H1 (cell line): ENCODE measurements around the gene ARHGAP18. TPM values are rescaled to one million over a fixed set of nuclear protein-coding genes. Genes with fewer than 3 reads are reported as not detected.

Experiments
- CTCF ChIA-PET: fragments of 300-600 bp; sonication (Branson Sonifier 250); formaldehyde crosslinking; loops from one replicate; lab custom pipeline; 2021; ENCODE audit not compliant: partially characterized antibody; lab: Charles Lee
- POLR2A ChIA-PET: fragments of 300-600 bp; sonication (Branson Sonifier 250); formaldehyde crosslinking; loops from one replicate; lab custom pipeline; 2021; ENCODE audit warnings: inconsistent platforms; ENCODE audit not compliant: partially characterized antibody; lab: Charles Lee
- DNase-seq, 2 experiments: peaks; one replicate each; pipeline versions ENCODE4 v3.0.0 to v3.0.0-alpha.2; 2010 to 2022; ENCODE audit warnings: low spot score in 2 of 2, low read depth in 1 of 2, mixed read lengths in 1 of 2
- FAIRE-seq: peaks from 2 replicates; lab custom pipeline; 2011; peaks lifted over from hg19 to GRCh38; lab: Jason Lieb, UNC
- H2AFZ ChIP-seq: 2 replicates; pipeline ENCODE4 v1.8.1; 2012; ENCODE audit warnings: low read length, inconsistent platforms
- H2AK5ac ChIP-seq: 2 replicates; pipeline ENCODE4 v1.6.1; 2013; ENCODE audit warnings: low read depth, low read length
- H2BK120ac ChIP-seq: replicated peaks from 2 replicates; pipeline ENCODE3; 2013; ENCODE audit warnings: low read depth, low read length, inconsistent platforms
- H2BK12ac ChIP-seq: 2 replicates; pipeline ENCODE4 v1.6.1; 2013; ENCODE audit warnings: low read depth, low read length
- H2BK15ac ChIP-seq: 2 replicates; pipeline ENCODE4 v1.6.1; 2013; ENCODE audit warnings: low read length
- H2BK20ac ChIP-seq: 2 replicates; pipeline ENCODE4 v1.6.1; 2013; ENCODE audit warnings: low read length
- H2BK5ac ChIP-seq: 2 replicates; pipeline ENCODE4 v1.6.1; 2013; ENCODE audit warnings: low read depth, low read length
- H3K14ac ChIP-seq: 2 replicates; pipeline ENCODE4 v1.6.1; 2013; ENCODE audit warnings: inconsistent platforms; ENCODE audit not compliant: insufficient read length
- H3K18ac ChIP-seq: 2 replicates; pipeline ENCODE4 v1.6.1; 2013; ENCODE audit warnings: low read length; ENCODE audit errors: extremely low read depth
- H3K23ac ChIP-seq: 2 replicates; pipeline ENCODE4 v1.6.1; 2013; ENCODE audit warnings: inconsistent platforms; ENCODE audit not compliant: insufficient read length
- H3K23me2 ChIP-seq: 2 replicates; pipeline ENCODE4 v1.6.1; 2013; ENCODE audit warnings: low read depth, low read length
- H3K27ac ChIP-seq: 2 replicates; pipeline ENCODE4 v1.6.1; 2011; ENCODE audit warnings: low read depth, low read length, inconsistent platforms
- H3K27me3 ChIP-seq, 4 experiments: replicated peaks in 1 of 4; 1 replicate in 1 of 4; 2 replicates in 3 of 4; pipeline versions ENCODE4 v1.6.1 to v1.8.1; 2011 to 2013; ENCODE audit warnings: low read length in 3 of 4, mild to moderate bottlenecking in 3 of 4, inconsistent platforms in 2 of 4, mixed read lengths in 2 of 4, moderate library complexity in 1 of 4; ENCODE audit not compliant: control insufficient read depth in 3 of 4, insufficient read depth in 3 of 4; ENCODE audit errors: extremely low read depth in 1 of 4
- H3K36me3 ChIP-seq, 4 experiments: 2 replicates each; pipeline versions ENCODE4 v1.6.1 to v1.8.1; 2011 to 2013; ENCODE audit warnings: mild to moderate bottlenecking in 4 of 4, low read length in 3 of 4, moderate library complexity in 2 of 4, control low read depth in 1 of 4, inconsistent platforms in 1 of 4; ENCODE audit not compliant: insufficient read depth in 4 of 4, control insufficient read depth in 2 of 4
- H3K4ac ChIP-seq: replicated peaks from 2 replicates; pipeline ENCODE3; 2013; ENCODE audit warnings: low read length, low read depth, mixed read lengths, inconsistent platforms; ENCODE audit not compliant: insufficient read length
- H3K4me1 ChIP-seq, 4 experiments: replicated peaks in 1 of 4; 1 replicate in 1 of 4; 2 replicates in 3 of 4; pipeline versions ENCODE4 v1.6.1 to v1.8.1; 2011 to 2013; ENCODE audit warnings: low read length in 3 of 4, inconsistent platforms in 2 of 4, mixed read lengths in 1 of 4; ENCODE audit not compliant: insufficient read depth in 4 of 4, control insufficient read depth in 3 of 4
- H3K4me2 ChIP-seq, 2 experiments: 2 replicates each; pipeline versions ENCODE4 v1.6.1 to v1.8.1; 2011 to 2013; ENCODE audit warnings: low read depth in 2 of 2, low read length in 2 of 2, control low read depth in 1 of 2, inconsistent platforms in 1 of 2, mild to moderate bottlenecking in 1 of 2; ENCODE audit not compliant: insufficient read depth in 1 of 2
- H3K4me3 ChIP-seq, 4 experiments: fragments of 200-600, 300-600 bp in 1 of 4; sonication (generic), shearing (Covaris generic), sonication (Bioruptor Twin) in 1 of 4; 2 replicates each; pipeline versions ENCODE4 v1.5.1 to v1.8.1; 2011 to 2016; ENCODE audit warnings: low read length in 4 of 4, low read depth in 3 of 4, control low read depth in 2 of 4, inconsistent platforms in 2 of 4, mild to moderate bottlenecking in 2 of 4, mixed read lengths in 1 of 4, moderate library complexity in 1 of 4; ENCODE audit not compliant: insufficient read depth in 2 of 4; ENCODE audit errors: extremely low read depth in 1 of 4
- H3K56ac ChIP-seq: replicated peaks from 2 replicates; pipeline ENCODE3; 2013; ENCODE audit warnings: low read depth, mild to moderate bottlenecking, mixed read lengths, low read length, inconsistent platforms; ENCODE audit not compliant: insufficient read length
- H3K79me1 ChIP-seq: 2 replicates; pipeline ENCODE4 v1.6.1; 2013; ENCODE audit warnings: low read depth, low read length, control low read depth
- H3K79me2 ChIP-seq, 2 experiments: 2 replicates each; pipeline versions ENCODE4 v1.6.1 to v1.8.1; 2012 to 2013; ENCODE audit warnings: low read length in 2 of 2, mild to moderate bottlenecking in 2 of 2, inconsistent platforms in 1 of 2; ENCODE audit not compliant: insufficient read depth in 2 of 2, control insufficient read depth in 1 of 2
- H3K9ac ChIP-seq, 4 experiments: replicated peaks in 1 of 4; 1 replicate in 1 of 4; 2 replicates in 3 of 4; pipeline versions ENCODE4 v1.6.1 to v1.8.1; 2011 to 2013; ENCODE audit warnings: low read depth in 3 of 4, low read length in 3 of 4, control low read depth in 2 of 4, mild to moderate bottlenecking in 2 of 4, moderate library complexity in 2 of 4, inconsistent platforms in 1 of 4; ENCODE audit errors: extremely low read depth in 1 of 4
- H3K9me3 ChIP-seq, 2 experiments: 2 replicates each; pipeline versions ENCODE4 v1.6.1 to v1.8.1; 2012 to 2013; ENCODE audit warnings: mild to moderate bottlenecking in 2 of 2, moderate library complexity in 2 of 2, control low read depth in 1 of 2, inconsistent platforms in 1 of 2, low read depth in 1 of 2, low read length in 1 of 2, mixed read lengths in 1 of 2; ENCODE audit not compliant: insufficient read depth in 2 of 2
- H4K20me1 ChIP-seq, 2 experiments: replicated peaks in 1 of 2; 2 replicates each; pipeline versions ENCODE3 to v1.8.1; 2011 to 2013; ENCODE audit warnings: inconsistent platforms in 2 of 2, low read length in 2 of 2, mild to moderate bottlenecking in 1 of 2; ENCODE audit not compliant: insufficient read depth in 2 of 2, control insufficient read depth in 1 of 2
- H4K5ac ChIP-seq: 2 replicates; pipeline ENCODE4 v1.6.1; 2013; ENCODE audit warnings: low read length, low read depth, mixed read lengths, inconsistent platforms; ENCODE audit not compliant: insufficient read length
- H4K8ac ChIP-seq: 2 replicates; pipeline ENCODE4 v1.8.0; 2013; ENCODE audit warnings: mild to moderate bottlenecking, moderate library complexity, low read length, inconsistent platforms; ENCODE audit not compliant: insufficient read depth; ENCODE audit errors: extremely low read depth
- H4K91ac ChIP-seq: replicated peaks from 2 replicates; pipeline ENCODE3; 2013; ENCODE audit warnings: low read length, mixed read lengths, inconsistent platforms; ENCODE audit not compliant: insufficient read length
- CHD7 ChIP-seq: fragments of 300-600 bp; sonication (generic); IDR thresholded peaks from 2 replicates; pipeline ENCODE4 v1.7.1; 2012; ENCODE audit warnings: low read length, moderate library complexity, mild to moderate bottlenecking, inconsistent platforms; ENCODE audit not compliant: insufficient replicate concordance
- POLR2AphosphoS5 ChIP-seq: IDR thresholded peaks from 2 replicates; pipeline ENCODE4 v1.6.1; 2011; ENCODE audit warnings: low read depth, low read length
- polyA plus RNA-seq, 7 experiments: library from polyadenylated mRNA; depleted of rRNA in 3 of 7; stranded (reverse) in 5 of 7; unstranded in 2 of 7; fragments of >200 nt in 5 of 7; fragments of 200-250 nt in 2 of 7; gene quantifications; 1 replicate in 5 of 7; 2 replicates in 1 of 7; 4 replicates in 1 of 7; pipeline versions ENCODE4 v1.2.1 to v1.2.3, GENCODE V29; 2011 to 2013; ENCODE audit warnings: missing spikeins in 2 of 7, mixed read lengths in 2 of 7
- total RNA-seq: library from RNA; stranded (reverse); fragmentation: NEBNext Ultra II Directional; extraction: Animal tissue kit (Norgen Biotek cat#: 25700); gene quantifications from 2 replicates; pipeline ENCODE4 v1.2.1, GENCODE V29; 2021

ARHGAP18 gene
- total and polyA plus RNA-seq, 2 of the 8 experiments (the other 6 are each of a cell fraction or from before 2014, with no cell fraction given): 0.83 to 4.5 TPM

- H3K27ac ChIP-seq: no peak overlapping the region
- H2AFZ ChIP-seq: no peak overlapping the region
- POLR2A ChIA-PET: no interaction called here
- no peak overlapping the region for H3K23ac ChIP-seq
- no peak overlapping the region for H3K56ac ChIP-seq
- no peak overlapping the region for H3K14ac ChIP-seq
- H3K9ac ChIP-seq: no peak overlapping the region
- H3K18ac ChIP-seq: no peak overlapping the region
- H4K91ac ChIP-seq: no peak overlapping the region
- H3K9me3 ChIP-seq: no peaks in the 10 kb centered on the region
- no peaks in the 10 kb centered on the region for H3K79me1 ChIP-seq
- no peaks in the 10 kb centered on the region for H3K27me3 ChIP-seq
- no peak overlapping the region for H2BK15ac ChIP-seq
- no peak overlapping the region for H2BK120ac ChIP-seq
- H2BK12ac ChIP-seq: no peak overlapping the region
- H3K79me2 ChIP-seq: no peaks in the 10 kb centered on the region
- DNase-seq: no peak
- no peak overlapping the region for H4K8ac ChIP-seq
- no peaks in the 10 kb centered on the region for H4K20me1 ChIP-seq
- no peaks in the 10 kb centered on the region for H3K36me3 ChIP-seq
- H2BK5ac ChIP-seq: no peak overlapping the region
- no peaks in the 10 kb centered on the region for H3K23me2 ChIP-seq
- H2AK5ac ChIP-seq: no peak overlapping the region
- no peak overlapping the region for H3K4ac ChIP-seq
- no peak overlapping the region for H4K5ac ChIP-seq
- no peak overlapping the region for H2BK20ac ChIP-seq
- H3K4me3 ChIP-seq: no peak overlapping the region
- FAIRE-seq: no peak
- H3K4me2 ChIP-seq: no peak overlapping the region
- H3K4me1 ChIP-seq: no peaks in the 10 kb centered on the region; a peak in 1 of 7 replicates
- CTCF ChIA-PET: interaction anchor here (0.6 kb wide), 1 partner anchor 12 kb away, joined by 5 read pairs; no protein-coding TSS in a partner anchor
- TF ChIP-seq CHD7 (no peak), POLR2AphosphoS5 (no peak)
These were observed 92.0 kb downstream of the ARHGAP18 start for GRCh38 chr6:129617986-129618385.
